Measurements from ENCODE around the gene LAMA2.

- no peak for TF ChIP-seq CTCF (IDR thresholded peaks at IDR 0.05)
- no peak for TF ChIP-seq POLR2A (IDR thresholded peaks at IDR 0.05)
- TF ChIP-seq EP300 (IDR thresholded peaks at IDR 0.05) = no peak
Observed at GRCh38 chr6:129007701-129008373, 124.9 kb downstream of the LAMA2 start.

All from suprapubic skin (tissue), 3 donors.